SH-SY5Y (cell line): Measurements from ENCODE around the gene EFCAB10.

ENCODE experiments used
- GATA2 ChIP-seq: IDR thresholded peaks from 2 replicates; pipeline ENCODE4 v1.6.1; 2011; ENCODE audit warnings: mild to moderate bottlenecking, low read depth, low read length
- GATA3 ChIP-seq: IDR thresholded peaks from 2 replicates; pipeline ENCODE4 v1.6.1; 2011; ENCODE audit warnings: low read depth, mild to moderate bottlenecking, low read length, moderate library complexity

The EFCAB10 gene

DNA sequence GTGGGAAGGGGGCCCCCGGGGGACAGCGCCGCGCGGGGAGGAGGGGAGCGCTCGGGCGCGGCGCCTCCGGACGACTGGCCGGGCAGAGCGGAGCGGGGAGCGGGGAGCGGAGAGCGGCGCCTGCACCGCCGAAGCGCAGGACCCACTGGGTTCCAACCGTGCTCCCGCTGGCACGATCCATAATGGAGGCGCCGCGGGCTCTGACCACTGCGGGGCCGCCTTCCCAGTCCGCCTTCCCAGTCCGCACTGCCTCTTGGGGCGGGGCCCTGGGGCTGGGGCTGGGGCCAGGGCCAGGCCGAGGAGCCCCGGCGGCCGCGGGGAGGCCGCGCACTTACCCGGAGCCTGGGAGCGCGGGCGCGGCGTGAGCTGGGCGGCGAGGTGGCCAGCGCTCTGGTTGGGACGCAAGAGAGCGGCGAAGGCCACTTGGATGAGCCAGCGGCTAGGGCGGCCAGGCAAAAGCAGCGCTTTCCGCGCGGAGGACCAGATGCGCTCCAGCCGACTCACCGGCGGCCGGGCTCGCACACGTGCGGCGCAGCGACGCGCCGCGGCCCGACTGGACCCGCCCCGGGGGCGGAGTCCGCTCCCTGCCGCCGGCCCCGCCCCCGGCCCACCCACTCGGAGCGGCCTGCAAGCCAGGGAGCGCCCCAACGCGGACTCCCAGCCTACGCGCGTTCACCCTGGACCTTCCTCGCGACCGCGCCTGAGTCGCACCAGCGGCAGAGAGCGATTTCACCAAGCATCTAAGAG is 59.4 kb downstream of the EFCAB10 start, which contains the start of gene PUS7:
Gene PUS7 (minus strand): TSS at position 555 of the 747 bp plus-strand sequence. CDS start 13,759 bp downstream, outside the sequence.
- TF ChIP-seq GATA3 = no peak
- no peak for TF ChIP-seq GATA2

DNA sequence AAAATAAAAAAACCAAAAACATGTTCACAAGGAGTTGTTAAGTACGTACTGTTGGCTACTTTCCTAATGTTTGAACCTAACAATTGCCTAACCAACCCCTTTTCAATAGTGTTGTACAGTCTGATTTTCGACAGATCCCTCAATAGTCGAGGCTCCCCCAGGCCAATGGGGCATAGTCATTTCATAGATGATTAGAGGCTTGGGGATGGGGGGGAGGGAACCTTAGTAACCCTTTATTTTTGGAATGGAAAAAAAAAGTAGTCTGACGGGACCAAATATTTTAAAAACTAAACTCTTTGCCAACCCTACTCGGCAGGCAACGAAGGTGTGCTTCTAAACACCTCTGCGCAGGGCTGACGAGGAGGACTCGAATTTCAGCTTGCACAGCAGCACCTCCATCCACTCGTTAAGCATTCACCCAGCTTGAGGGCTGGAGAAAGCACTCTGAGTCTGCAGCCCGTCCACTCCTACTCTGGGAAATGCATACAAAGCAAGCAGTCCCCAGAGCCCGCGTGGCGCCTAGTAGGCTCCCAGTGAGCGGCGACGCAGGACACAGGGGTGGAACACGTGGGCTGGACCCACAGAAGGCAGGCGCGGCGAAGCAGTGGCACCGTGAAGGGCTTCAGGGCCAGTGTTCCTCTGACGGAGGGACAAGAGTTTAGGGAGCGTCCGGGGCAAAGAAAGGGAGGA is 60.1 kb downstream of the EFCAB10 start:
- TF ChIP-seq GATA3 (no peak), GATA2 (no peak)

- TF ChIP-seq GATA3 (no peak), GATA2 (no peak)
Measured at GRCh38 chr7:105519353-105519752, 61.9 kb downstream of the EFCAB10 start.
